ENCODE measurements around the gene TCEA3. TPM values are rescaled to one million over a fixed set of nuclear protein-coding genes. Genes with fewer than 3 reads are reported as not detected.

Gene TCEA3
- total RNA-seq, 2 experiments from 2014 or later: 11.4 to 12.1 TPM

Other genes with a start within 250 kb of the TCEA3 start
- gene HTR1D, start 207.2 kb downstream of the TCEA3 start, total RNA-seq: not detected
- 100 to 1,000 TPM; 217 to 231 TPM for gene HNRNPR, start 80.5 kb downstream of the TCEA3 start, total RNA-seq
- gene ZNF436, start 54.9 kb downstream of the TCEA3 start, total RNA-seq: 1 to 10 TPM; 5.0 to 5.4 TPM
- under 1 TPM; 0.24 to 0.83 TPM for gene ASAP3, start 59.4 kb upstream of the TCEA3 start, total RNA-seq
- 10 to 100 TPM; 75.0 to 80.3 TPM for gene E2F2, start 106.5 kb upstream of the TCEA3 start, total RNA-seq
- gene ID3, start 134.8 kb upstream of the TCEA3 start, total RNA-seq: 10 to 100 TPM; 31.4 to 34.4 TPM

All from activated CD8-positive, alpha-beta T cell treated with anti-CD3 and anti-CD28 coated beads, Interleukin-2, amount 10 ng/mL, durations not matched to agents 7 days and 5 days (primary cell).